Stimulated activated naive CD4-positive, alpha-beta T cell (primary cell): ENCODE data around the gene PPP2R3B.
"Not testable (repeated sequence)": the region's sequence is repeated elsewhere in the genome, so short reads cannot be mapped to it uniquely, and the experiment has no call there.

Source experiments
- DNase-seq, 6 experiments: peaks; one replicate each; lab custom pipeline; 2025; lab: John Stamatoyannopoulos, UW

PPP2R3B gene

DNA sequence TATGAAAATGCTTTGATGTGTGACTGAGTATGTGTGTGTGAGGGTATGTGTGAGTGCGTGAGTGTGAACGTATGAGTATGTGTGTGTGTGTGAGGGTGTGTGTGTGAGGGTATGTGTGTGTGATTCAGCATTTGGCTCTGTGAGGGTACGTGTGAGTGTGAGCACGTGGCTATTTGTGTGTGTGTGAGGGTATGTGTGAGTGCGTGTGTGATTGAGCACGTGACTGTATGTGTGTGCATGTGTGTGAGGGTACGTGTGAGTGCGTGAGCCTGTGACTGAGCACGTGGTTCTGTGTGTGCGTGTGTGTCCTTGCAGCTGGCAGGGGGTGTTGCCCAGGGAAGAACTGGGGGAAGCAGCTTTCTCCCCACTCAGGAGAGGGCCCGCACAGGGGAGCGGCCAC, 16.1 kb upstream of the PPP2R3B start:
- no peak for DNase-seq

DNA sequence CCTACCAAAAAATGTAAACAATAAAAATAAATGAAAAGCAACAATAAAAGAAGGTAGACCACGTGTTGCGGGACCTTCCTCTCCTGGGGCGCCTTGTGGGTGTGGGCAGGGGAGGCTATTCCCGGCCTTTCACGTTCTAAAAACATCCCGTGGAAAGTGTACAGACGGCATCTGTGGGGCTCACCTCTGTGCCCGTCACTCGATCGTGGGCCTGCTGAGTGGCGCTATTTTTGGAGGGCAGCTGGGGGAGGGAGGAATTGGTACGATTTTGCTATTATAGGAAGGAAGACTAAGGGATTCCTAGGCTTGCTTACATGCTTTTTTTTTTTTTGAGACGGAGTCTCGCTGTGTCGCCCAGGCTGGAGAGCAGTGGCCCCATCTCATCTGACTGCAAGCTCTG, 13.6 kb upstream of the PPP2R3B start:
- DNase-seq: no peak

DNA sequence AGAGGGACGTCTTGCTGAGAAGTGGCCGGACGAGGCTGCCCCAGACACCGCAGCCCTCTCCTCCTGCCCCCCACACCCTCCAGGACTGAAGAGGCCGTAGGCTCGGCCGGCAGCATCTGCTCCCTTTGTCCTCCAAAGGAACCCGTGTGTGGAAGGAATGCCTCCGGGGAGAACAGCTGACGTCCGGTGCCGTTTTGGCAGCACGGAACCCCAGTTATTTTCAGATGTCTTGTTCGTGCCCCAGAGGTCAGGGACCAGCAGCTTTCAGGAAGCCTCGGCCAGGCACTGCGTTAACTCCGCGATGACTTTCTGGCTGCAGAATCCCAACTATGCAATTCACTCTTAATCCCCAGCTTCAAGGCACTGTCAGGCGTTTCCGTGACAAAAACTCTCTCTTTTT, 10.9 kb upstream of the PPP2R3B start:
- DNase-seq: no peak

DNA sequence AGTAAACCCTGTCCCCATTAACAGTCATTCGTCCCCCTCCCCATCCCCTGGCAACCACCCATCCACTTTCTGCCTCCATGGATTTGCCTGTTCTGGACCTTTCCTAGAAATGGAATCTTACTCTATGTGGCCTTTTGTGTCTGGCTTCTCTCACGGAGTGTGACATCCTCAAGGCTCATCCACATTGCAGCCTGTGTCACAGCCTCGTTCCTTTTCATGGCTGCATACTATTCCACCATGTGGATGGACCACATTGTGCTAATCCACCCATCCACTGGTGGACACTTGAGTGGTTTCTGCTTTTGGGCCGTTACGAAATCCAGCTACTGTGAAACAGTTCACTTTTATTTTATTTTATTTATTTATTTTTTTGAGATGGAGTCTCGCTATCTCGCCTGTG, 8.1 kb upstream of the PPP2R3B start:
- DNase-seq: no peak

DNA sequence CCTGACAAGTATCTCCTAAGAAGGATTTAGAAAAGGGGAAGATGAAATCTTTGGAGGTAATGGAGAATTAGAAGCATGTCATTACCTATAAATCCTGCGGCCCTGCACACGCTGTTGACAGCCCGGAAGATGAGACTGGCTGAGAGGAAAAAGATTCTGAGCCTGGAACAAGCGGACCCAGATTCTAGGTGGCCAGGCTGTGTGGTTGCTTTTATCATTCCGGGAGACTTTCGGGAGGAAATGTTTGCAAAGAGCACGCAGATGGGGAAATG, 5.8 kb upstream of the PPP2R3B start:
- DNase-seq: no peak

DNA sequence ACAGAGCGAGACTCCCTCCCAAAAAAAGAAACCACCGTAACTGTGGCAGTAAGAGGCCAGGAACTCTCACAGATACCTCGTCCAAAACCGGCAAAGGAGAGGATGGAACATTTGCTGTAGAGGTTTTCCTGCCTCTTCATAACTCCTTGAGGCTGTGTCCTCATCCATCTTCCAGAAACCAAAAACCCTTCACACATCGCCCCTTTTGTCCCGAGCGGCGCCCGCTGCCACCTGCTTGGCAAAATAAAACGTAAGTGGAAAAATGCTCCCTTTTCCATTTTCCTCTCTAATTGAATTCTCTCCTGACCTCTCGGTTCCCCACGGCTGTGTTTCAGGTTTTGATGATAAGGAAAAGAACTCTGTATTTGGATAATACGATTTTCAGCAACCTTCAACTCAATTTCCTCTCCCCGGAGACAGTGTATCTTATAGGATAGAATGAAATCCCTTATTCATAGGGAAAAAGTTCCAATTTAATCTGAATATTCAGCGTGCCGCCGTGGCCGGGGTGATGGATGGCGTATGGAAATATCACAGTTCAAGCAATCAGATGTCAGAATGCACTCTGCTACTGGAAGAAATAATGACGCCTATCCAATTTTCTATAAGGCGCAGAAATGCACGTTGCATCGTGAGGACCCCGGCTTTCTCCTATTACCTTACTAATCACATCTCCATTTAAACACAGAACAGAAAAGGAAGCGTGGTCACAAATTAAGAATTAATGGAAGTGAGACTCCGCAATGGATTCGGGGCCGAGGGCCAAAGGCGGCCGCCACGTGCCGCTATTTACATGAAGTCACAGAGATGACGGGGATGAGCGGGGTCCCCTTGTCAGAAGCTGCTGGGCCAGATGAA, 5.2 kb upstream of the PPP2R3B start:
- DNase-seq: no peak

DNA sequence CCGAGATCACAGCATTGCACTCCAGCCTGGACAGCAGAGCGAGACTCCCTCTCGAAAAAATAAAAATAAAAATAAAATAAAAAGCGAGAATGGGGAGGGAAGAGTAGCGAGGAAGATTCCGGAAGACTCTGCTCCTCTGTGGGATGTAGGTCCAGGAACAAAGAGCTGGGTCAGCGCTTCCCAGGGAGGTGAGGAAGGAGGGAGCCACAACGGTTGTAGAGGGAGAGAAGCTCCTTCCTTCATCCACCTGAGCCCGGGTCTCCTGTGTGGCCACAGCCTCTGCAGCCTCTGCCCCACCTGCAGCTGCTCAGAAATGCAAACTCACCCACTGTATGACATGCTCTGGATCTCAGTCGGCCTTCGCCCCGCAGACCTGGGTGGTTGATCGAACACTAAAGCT, 3.8 kb upstream of the PPP2R3B start:
- DNase-seq: no peak

DNA sequence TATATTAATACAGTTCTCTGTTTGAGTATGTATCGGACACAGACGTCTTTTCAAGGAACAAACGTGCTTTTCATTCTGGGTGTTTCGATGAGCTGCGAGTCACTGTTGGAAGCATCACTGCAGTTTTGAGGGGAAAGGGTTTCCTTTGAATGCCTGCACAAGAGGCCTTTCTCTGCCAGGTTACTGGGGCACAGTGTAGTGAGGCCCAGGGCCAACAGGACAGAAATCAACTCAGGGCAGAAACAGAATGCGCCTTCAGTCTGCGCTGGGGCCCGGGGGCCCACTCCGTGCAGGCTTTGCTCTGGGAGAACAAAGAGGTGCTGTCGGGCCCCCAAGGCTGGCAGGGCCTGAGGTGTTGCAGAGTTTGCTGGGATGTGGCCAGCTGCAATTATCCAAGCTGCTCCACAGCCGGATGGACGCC, 2.3 kb upstream of the PPP2R3B start:
- DNase-seq: no peak

DNA sequence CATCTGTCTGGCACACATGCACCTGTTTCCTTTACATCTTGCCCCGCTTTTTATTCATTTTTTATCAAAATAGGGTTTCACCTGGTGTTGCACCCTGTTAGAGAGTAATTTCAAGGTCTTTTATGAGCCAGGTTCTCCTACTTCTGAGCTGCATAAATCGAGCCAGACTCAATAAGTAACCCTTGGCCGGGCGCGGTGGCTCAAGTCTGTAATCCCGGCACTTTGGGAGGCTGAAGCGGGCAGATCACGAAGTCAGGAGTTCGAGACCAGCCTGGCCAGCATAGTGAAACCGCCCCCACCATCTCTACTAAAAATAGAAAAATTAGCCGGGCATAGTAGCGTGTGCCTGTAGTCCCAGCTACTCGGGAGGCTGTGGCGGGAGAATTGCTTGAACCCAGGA, 1.0 kb upstream of the PPP2R3B start:
- DNase-seq: no peak

DNA sequence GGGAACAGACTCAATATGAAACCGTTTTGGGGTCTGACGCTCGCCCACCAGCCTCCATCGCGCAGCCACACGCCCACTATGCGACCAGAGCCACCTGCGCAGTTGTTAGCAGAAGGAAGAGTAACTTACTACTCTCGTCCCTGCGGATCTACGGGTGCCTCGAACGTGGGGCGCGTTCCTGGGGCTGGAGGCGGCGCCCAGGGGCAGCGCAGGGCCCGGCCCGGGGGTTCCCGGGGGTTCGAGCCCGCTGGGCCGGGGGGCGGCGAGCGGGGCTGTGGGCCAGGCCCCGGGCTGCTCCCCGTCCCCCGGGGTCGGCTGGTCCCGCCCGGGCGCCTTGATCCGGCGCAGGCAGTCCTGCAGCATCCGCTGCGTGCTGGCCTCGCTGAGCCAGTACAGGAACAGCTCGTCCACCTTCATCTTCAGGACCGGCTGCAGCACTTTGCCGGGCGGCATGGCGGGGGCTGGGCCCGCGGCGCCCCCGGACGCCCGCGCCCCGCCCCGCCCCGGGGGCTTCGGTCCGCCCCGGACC, 404 bp downstream of the PPP2R3B start:
- DNase-seq: no peak

DNA sequence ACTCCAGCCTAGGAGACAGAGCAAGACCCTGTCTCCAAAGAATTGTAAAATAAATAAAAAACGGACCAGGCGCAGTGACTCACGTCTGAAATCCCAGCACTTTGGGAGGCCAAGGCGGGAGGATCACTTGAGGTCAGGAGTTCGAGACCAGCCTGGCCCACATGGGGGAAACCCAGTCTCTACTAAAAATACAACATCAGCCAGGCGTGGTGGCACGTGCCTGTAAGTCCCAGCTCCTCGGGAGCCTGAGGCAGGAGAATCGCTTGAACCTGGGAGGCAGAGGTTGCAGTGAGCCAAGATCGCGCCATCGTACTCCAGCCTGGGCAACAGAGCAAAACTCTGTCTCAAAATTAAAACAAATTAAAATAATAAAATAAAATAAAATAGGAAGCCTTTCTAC, 971 bp downstream of the PPP2R3B start:
- DNase-seq: not testable (repeated sequence)

DNA sequence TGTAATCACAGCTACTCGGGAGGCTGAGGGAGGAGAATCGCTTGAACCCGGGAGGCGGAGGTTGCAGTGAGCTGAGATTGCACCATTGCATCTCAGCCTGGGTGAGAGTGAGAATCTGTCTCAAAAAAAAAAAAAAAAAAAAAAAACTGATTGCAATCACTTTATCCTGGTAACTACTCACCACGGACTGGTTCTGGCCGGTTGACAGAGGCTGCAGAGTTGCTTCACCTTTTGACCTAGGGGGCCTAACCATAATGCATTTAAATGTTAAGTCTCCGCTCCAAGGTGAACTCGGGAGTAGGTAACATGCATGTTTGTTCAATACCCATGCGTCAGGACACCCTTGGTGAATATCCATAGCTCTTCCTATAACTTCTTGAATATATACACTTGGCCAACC, 1.8 kb downstream of the PPP2R3B start:
- DNase-seq: no peak

DNA sequence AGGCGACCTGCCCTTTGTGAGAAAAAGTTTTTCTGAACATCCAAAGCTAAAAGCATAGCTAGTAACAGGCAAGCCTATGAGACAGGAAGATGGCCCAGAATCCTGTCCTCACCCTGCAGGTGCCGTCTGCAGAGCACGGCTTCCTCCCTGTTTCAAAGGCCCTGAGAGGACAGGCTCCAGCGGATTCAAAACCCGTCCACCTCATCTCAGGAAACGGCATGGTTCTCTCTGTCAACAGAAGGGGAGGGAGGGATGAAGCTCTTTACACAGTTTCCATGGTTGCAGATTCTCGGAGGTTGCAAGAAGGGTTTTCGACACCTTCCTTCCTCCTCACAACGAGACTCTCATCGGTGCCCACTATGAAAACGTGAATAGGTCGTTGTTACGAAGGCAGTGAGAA, 8.3 kb downstream of the PPP2R3B start:
- DNase-seq: no peak

DNA sequence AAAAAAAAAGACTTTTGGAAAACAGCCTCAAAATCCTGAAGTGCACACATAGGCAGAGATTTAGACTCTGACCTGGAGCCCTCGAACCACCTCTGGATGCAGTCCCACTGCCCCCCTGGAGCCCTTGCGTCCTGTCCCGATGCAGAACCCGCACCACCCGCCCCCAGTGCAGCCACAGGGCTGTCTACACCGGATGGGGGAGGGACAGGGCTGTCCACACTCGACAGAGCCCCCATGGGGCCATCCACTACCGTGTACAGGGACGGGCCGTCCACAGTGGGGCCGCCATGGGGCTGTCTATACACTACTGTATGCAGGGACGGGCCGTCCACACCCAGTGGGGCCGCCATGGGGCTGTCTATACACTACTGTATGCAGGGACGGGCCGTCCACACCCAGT, 10.5 kb downstream of the PPP2R3B start:
- not testable (repeated sequence) for DNase-seq

DNA sequence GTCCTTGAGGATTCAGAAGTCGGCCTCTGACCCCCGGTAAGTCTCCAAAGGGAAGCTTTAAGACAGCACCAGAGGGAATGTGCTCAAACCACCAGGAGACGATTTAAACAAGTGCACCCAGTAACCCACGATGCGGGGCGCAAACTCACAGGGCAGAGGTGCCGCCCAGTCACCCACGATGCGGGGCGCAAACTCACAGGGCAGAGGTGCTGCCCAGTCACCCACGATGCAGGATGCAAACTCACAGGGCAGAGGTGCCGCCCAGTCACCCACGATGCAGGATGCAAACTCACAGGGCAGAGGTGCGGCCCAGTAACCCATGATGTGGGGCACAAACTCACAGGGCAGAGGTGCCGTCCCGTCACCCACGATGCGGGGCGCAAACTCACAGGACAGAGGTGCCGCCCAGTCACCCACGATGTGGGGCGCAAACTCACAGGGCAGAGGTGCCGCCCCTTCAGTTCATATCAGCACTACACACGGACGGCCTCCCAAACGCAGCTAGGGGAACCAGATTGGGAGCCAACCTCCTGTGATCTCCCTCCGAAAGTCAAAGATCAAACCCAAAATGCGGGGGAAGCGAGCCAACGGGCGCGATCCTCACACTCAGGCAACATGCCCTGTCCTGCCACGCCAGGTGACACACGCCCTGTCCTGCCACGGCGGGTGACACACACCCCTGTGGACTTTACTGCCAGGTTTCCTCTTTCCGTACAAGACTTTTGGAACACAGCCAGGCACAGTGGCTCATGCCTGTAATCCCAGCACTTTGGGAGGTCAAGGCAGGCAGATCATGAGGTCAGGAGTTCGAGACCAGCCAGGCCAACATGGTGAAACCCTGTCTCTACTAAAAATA, 11.3 kb downstream of the PPP2R3B start:
- DNase-seq: no peak

DNA sequence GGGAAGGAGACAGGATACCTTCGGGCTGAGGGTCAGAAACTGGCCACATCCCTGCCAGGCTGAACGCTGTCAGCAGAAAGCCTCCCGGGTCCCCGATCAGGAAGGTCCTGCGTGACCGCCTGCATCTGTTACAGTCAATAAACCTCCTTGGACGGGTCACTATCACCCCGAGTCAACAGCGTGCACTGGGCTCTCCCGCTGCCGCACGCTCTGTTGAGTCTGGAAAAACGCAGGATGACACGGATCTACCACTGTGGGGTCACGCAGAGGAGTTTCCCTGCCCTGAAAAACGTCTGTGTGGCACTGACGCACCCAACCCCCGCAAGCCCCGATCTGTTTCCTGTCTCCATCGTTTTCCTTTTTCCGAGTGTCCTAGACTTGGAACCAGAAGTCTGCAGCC, 12.1 kb downstream of the PPP2R3B start:
- no peak for DNase-seq

DNA sequence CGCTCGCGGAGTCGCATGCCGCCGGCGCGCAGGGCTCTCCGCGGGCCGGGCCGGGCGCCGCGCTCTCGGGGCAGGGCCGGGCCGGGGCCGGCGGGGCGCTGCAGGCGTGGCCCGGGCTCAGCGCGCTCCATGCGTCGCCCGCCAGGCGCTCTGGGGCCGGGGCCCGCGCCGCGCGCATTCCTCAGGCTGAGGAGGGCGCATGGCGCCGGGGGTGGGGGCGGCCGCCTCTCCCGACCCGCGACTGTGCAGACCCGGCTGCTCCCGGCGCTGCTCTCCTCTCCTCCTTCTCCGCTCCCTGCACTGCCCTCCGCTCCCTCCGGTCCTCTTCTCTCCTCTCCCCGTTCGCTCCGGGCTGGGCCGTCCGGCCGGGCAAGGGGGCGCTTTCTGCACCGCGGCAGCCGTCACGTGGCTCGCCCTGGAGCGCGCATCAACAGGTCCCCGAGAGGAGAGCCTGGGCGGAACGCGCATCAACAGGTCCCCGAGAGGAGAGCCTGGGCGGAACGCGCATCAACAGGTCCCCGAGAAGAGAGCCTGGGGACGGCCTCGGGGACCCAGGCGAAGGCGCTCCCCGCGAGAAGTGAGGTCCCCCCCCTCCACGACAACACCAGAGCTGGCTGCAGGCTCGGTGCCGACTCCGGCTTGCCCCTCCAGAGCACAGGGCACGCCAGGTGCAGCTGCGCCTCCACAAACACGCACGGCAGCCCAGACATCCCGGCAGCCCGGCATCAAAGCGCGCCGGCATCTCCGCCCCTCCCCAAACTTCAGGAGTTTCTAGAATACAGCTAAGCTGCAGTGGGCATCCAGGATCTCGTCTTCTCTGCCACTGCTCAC, 12.9 kb downstream of the PPP2R3B start:
- DNase-seq: no peak

DNA sequence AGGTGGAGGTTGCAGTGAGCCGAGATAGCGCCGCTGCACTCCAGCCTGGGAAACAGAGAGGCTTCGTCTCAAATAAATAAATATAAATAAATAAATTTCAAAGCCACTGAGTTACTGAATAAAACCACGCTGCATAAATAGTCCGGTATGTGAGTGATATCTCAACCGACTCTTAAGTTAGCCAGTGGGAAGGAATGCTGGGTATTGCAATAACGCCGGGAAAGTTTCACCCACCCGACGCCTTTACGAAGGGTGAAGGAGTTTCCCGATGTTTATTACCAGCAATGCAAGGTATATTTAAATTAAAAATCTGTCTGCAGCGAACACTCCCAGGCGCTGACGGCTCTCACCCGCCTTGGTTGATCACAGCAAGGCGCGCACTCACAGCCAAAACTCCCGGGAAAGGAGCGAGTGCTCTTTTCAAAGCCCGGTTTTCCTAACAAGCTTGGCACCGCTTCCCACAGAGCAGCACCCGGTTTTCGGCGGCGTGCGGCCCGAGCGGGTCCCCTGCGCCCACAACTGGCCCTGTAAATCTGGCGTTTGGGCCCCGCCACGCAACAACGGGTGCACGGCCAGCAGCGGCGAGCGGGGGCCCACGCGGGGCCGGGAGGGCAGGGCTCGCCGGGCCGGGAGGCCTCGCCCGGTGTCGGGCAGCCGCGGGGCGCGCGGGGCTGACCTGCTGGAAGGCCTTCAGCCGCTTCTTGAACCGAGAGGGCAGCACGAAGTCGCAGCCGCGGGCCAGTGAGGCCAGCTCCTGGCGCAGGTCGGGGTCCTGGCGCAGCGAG, 13.7 kb downstream of the PPP2R3B start:
- no peak for DNase-seq

DNA sequence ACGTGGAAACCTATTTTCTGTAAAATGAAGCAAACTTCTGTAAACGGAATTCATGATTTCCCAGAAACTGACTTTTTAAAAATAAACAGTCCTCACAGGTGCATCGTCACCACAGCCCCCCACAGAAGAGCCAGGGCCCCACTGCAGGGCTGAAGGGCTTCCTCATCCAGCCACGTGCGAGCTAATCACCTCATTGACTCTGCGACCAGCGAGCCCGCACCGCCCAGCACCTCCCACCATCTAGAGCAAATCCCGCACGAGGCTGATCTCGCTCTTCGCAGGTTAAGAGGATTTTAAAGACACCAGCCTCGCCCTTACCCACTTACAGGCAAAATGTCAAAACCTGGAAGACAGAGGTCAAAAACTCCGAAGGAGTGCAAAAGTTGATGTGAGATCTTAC, 14.8 kb downstream of the PPP2R3B start:
- DNase-seq: no peak

DNA sequence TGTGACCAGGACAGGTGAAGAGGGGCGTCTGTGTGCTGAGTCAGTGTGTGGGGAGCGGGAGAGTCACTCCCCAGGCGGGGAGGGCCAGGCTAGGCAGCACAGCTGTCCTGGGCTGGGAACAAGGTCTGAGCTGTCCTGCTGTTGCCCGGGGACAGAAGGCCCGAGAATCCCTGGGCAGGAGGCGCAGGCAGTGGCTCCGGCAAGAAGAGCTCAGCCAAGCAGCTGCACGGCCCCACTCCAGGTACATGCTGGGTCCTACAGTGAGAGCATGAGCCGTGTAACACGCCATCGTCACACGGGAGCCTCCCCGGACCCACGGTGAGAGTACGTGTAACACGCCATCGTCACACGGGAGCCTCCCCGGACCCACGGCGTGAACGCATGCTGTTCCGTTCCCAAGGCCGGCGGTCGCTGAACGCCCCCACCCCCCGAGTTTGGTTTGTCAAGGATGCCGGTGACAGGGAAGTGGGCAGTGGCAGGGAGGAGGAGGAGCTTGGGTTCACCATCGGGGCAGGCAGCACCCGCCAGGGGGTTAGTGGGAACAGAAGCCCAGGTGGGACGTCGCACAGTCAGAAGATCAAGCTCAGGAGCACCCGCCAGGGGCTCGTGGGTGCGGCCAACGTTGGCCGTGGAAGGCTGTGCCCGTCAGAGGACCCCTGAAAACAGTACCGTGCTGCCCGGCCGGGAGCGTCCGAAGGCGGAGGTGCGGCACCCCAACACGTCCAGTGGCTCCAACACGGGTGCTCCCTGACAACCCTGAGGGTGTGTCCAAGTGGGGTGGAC, 15.6 kb downstream of the PPP2R3B start:
- no peak for DNase-seq
